Activated CD4-positive, alpha-beta memory T cell treated with anti-CD3 and anti-CD28 coated beads for 36 hours (primary cell): ENCODE data around the gene EPB41L5. TPM values are rescaled to one million over a fixed set of nuclear protein-coding genes. Genes with fewer than 3 reads are reported as not detected.
"Not testable (repeated sequence)": the region's sequence is repeated elsewhere in the genome, so short reads cannot be mapped to it uniquely, and the experiment has no call there.

ENCODE experiments used
- CTCF ChIA-PET: fragments of 350-600 bp; sonication (Branson Sonifier 250); formaldehyde crosslinking; loops from one replicate; lab custom pipeline; 2021; ENCODE audit warnings: antibody characterized with exemption, inconsistent platforms; lab: Charles Lee
- POLR2A ChIA-PET: fragments of 350-600 bp; sonication (Branson Sonifier 250); formaldehyde crosslinking; loops from one replicate; lab custom pipeline; 2021; ENCODE audit warnings: antibody characterized with exemption; lab: Charles Lee
- DNase-seq: peaks from one replicate; pipeline ENCODE4 v3.0.0-alpha.2; 2020
- H3K27ac Mint-ChIP-seq: one replicate; pipeline ENCODE4 v1.8.0; 2021; ENCODE audit warnings: mixed read lengths
- H3K27me3 Mint-ChIP-seq: one replicate; pipeline ENCODE4 v1.8.0; 2021; ENCODE audit warnings: mixed read lengths
- H3K36me3 Mint-ChIP-seq: one replicate; pipeline ENCODE4 v1.8.0; 2021; ENCODE audit warnings: mixed read lengths
- H3K4me1 Mint-ChIP-seq: one replicate; pipeline ENCODE4 v1.8.0; 2021; ENCODE audit warnings: low read depth, mixed read lengths
- H3K4me3 Mint-ChIP-seq: one replicate; pipeline ENCODE4 v1.8.0; 2021; ENCODE audit warnings: mild to moderate bottlenecking, mixed read lengths
- H3K9me3 Mint-ChIP-seq: one replicate; pipeline ENCODE4 v1.8.0; 2021; ENCODE audit warnings: mixed read lengths
- intact Hi-C: fragments of 100-400 bp; cut with micrococcal nuclease; formaldehyde crosslinking; loops from one replicate; pipeline ENCODE4 v1.15.1; 2023
- total RNA-seq, 2 experiments: library from RNA; stranded (reverse); gene quantifications; one replicate each; pipeline ENCODE4 v1.2.3, GENCODE V29; 2021

The EPB41L5 gene
- total RNA-seq, 2 experiments from 2014 or later: 2.5 to 2.7 TPM

GRCh38 chr2:120132691-120133090, 119.8 kb downstream of the EPB41L5 start:
- CTCF ChIA-PET: interaction anchor here (0.6 to 0.8 kb wide), 2 partner anchors 23 to 42 kb away, joined by 3 read pairs; no protein-coding TSS in a partner anchor
- no peak overlapping the region for H3K27ac Mint-ChIP-seq

GRCh38 chr2:120133572-120134244, 120.8 kb downstream of the EPB41L5 start:
- ChIA-PET POLR2A (no interaction called here), CTCF (interaction anchor here (0.6 kb wide), 1 partner anchor 41 kb away, joined by 3 read pairs; no protein-coding TSS in a partner anchor)
- Mint-ChIP-seq H3K27me3 (peaks cover 1% of the 10 kb centered on the region), H3K4me1 (no peaks in the 10 kb centered on the region), H3K9me3 (peaks cover 7% of the 10 kb centered on the region), H3K4me3 (no peak overlapping the region), H3K36me3 (peaks cover 10% of the 10 kb centered on the region), H3K27ac (no peak overlapping the region)
- no peak for DNase-seq
- intact Hi-C loops: no loop called here

More at GRCh38 chr2:120132691-120133090, 119.8 kb downstream of the EPB41L5 start:
- H3K9me3 Mint-ChIP-seq: peaks cover 7% of the 10 kb centered on the region
- DNase-seq: no peak
- no peak overlapping the region for H3K4me3 Mint-ChIP-seq
- no peaks in the 10 kb centered on the region for H3K4me1 Mint-ChIP-seq
- intact Hi-C loops: no loop called here
- H3K36me3 Mint-ChIP-seq: peaks cover 10% of the 10 kb centered on the region
- H3K27me3 Mint-ChIP-seq: peaks cover 1% of the 10 kb centered on the region
- POLR2A ChIA-PET: no interaction called here

- Mint-ChIP-seq H3K4me1 (no peaks in the 10 kb centered on the region), H3K4me3 (no peak overlapping the region), H3K27me3 (peaks cover 1% of the 10 kb centered on the region), H3K36me3 (peaks cover 10% of the 10 kb centered on the region), H3K9me3 (peaks cover 7% of the 10 kb centered on the region), H3K27ac (no peak overlapping the region)
- no peak for DNase-seq
- CTCF ChIA-PET: no interaction called here
- POLR2A ChIA-PET: no interaction called here
- intact Hi-C loops: no loop called here
Measured at GRCh38 chr2:120134263-120134662, 121.4 kb downstream of the EPB41L5 start.

GRCh38 chr2:120135013-120135412, 122.1 kb downstream of the EPB41L5 start:
- H3K36me3 Mint-ChIP-seq, H3K27me3 Mint-ChIP-seq, H3K27ac Mint-ChIP-seq, H3K4me3 Mint-ChIP-seq, H3K9me3 Mint-ChIP-seq, POLR2A ChIA-PET, H3K4me1 Mint-ChIP-seq, DNase-seq, intact Hi-C loops, CTCF ChIA-PET: not testable (repeated sequence)

GRCh38 chr2:120140866-120141265, 128.0 kb downstream of the EPB41L5 start:
- H3K27ac Mint-ChIP-seq: no peak overlapping the region
- H3K4me3 Mint-ChIP-seq: no peak overlapping the region
- ChIA-PET CTCF (interaction anchor here (1.1 kb wide), 1 partner anchor 173 kb away, joined by 3 read pairs; no protein-coding TSS in a partner anchor), POLR2A (no interaction called here)
- no peaks in the 10 kb centered on the region for H3K4me1 Mint-ChIP-seq
- H3K27me3 Mint-ChIP-seq: no peaks in the 10 kb centered on the region
- intact Hi-C loops: no loop called here
- no peak for DNase-seq
- H3K9me3 Mint-ChIP-seq: no peaks in the 10 kb centered on the region
- H3K36me3 Mint-ChIP-seq: no peaks in the 10 kb centered on the region

GRCh38 chr2:120141300-120142069, 128.6 kb downstream of the EPB41L5 start:
- ChIA-PET CTCF (interaction anchor here (1.1 to 1.7 kb wide), 2 partner anchors 33 to 172 kb away, joined by 3 to 7 read pairs; no protein-coding TSS in a partner anchor), POLR2A (no interaction called here)
- no peaks in the 10 kb centered on the region for H3K36me3 Mint-ChIP-seq
- H3K4me1 Mint-ChIP-seq: no peaks in the 10 kb centered on the region
- no peaks in the 10 kb centered on the region for H3K9me3 Mint-ChIP-seq
- no peak for DNase-seq
- no peaks in the 10 kb centered on the region for H3K27me3 Mint-ChIP-seq
- no peak overlapping the region for H3K27ac Mint-ChIP-seq
- intact Hi-C loops: no loop called here
- no peak overlapping the region for H3K4me3 Mint-ChIP-seq

GRCh38 chr2:120142528-120143219, 129.8 kb downstream of the EPB41L5 start:
- POLR2A ChIA-PET: no interaction called here
- no peak overlapping the region for H3K4me3 Mint-ChIP-seq
- no peaks in the 10 kb centered on the region for H3K27me3 Mint-ChIP-seq
- intact Hi-C loops: no loop called here
- no peak overlapping the region for H3K27ac Mint-ChIP-seq
- no peaks in the 10 kb centered on the region for H3K36me3 Mint-ChIP-seq
- DNase-seq: no peak
- no peaks in the 10 kb centered on the region for H3K9me3 Mint-ChIP-seq
- CTCF ChIA-PET: interaction anchor here (1.7 kb wide), 1 partner anchor 32 kb away, joined by 7 read pairs; no protein-coding TSS in a partner anchor
- H3K4me1 Mint-ChIP-seq: no peaks in the 10 kb centered on the region

- peaks cover 15% of the 10 kb centered on the region for H3K36me3 Mint-ChIP-seq
Measured at GRCh38 chr2:120148229-120148628, 135.4 kb downstream of the EPB41L5 start.

GRCh38 chr2:120148669-120149068, 135.8 kb downstream of the EPB41L5 start:
- Mint-ChIP-seq H3K27me3 (no peaks in the 10 kb centered on the region), H3K4me1 (no peaks in the 10 kb centered on the region), H3K36me3 (peaks cover 15% of the 10 kb centered on the region), H3K4me3 (no peak overlapping the region), H3K27ac (no peak overlapping the region), H3K9me3 (peaks cover 23% of the 10 kb centered on the region)
- CTCF ChIA-PET: no interaction called here
- POLR2A ChIA-PET: no interaction called here
- no peak for DNase-seq
- intact Hi-C loops: no loop called here

More at GRCh38 chr2:120148229-120148628, 135.4 kb downstream of the EPB41L5 start:
- intact Hi-C loops: no loop called here
- Mint-ChIP-seq H3K27ac (no peak overlapping the region), H3K4me1 (no peaks in the 10 kb centered on the region), H3K9me3 (peaks cover 22% of the 10 kb centered on the region), H3K4me3 (no peak overlapping the region), H3K27me3 (no peaks in the 10 kb centered on the region)
- ChIA-PET POLR2A (no interaction called here), CTCF (interaction anchor here (1.6 kb wide), 1 partner anchor 27 kb away, joined by 4 read pairs; no protein-coding TSS in a partner anchor)
- no peak for DNase-seq

GRCh38 chr2:120149406-120149805, 136.5 kb downstream of the EPB41L5 start:
- H3K27me3 Mint-ChIP-seq: no peaks in the 10 kb centered on the region
- intact Hi-C loops: no loop called here
- ChIA-PET CTCF (interaction anchor here (0.7 kb wide), 1 partner anchor 26 kb away, joined by 3 read pairs; no protein-coding TSS in a partner anchor), POLR2A (no interaction called here)
- no peaks in the 10 kb centered on the region for H3K4me1 Mint-ChIP-seq
- no peak overlapping the region for H3K27ac Mint-ChIP-seq
- peaks cover 15% of the 10 kb centered on the region for H3K36me3 Mint-ChIP-seq
- no peak for DNase-seq
- H3K9me3 Mint-ChIP-seq: peaks cover 23% of the 10 kb centered on the region
- no peak overlapping the region for H3K4me3 Mint-ChIP-seq

GRCh38 chr2:120150040-120150482, 137.2 kb downstream of the EPB41L5 start:
- peaks cover 25% of the 10 kb centered on the region for H3K9me3 Mint-ChIP-seq
- H3K4me1 Mint-ChIP-seq: no peaks in the 10 kb centered on the region
- no peak for DNase-seq
- intact Hi-C loops: no loop called here
- no peak overlapping the region for H3K27ac Mint-ChIP-seq
- ChIA-PET POLR2A (no interaction called here), CTCF (interaction anchor here (0.7 kb wide), 1 partner anchor 25 kb away, joined by 3 read pairs; no protein-coding TSS in a partner anchor)
- H3K4me3 Mint-ChIP-seq: no peak overlapping the region
- no peaks in the 10 kb centered on the region for H3K27me3 Mint-ChIP-seq
- H3K36me3 Mint-ChIP-seq: peaks cover 15% of the 10 kb centered on the region
